ENCODE data around the gene ALDH4A1. TPM values are rescaled to one million over a fixed set of nuclear protein-coding genes. Genes with fewer than 3 reads are reported as not detected.
"Not testable (repeated sequence)": the region's sequence is repeated elsewhere in the genome, so short reads cannot be mapped to it uniquely, and the experiment has no call there.

The ALDH4A1 gene
- total RNA-seq, 1 donor from 2014 or later: 11.7 TPM

- H3K4me1 ChIP-seq: no peaks in the 10 kb centered on the region
- ATAC-seq: no peak
- TF ChIP-seq CTCF (IDR thresholded peaks at IDR 0.05): no peak
- no peak overlapping the region for H3K27ac ChIP-seq
- no peaks in the 10 kb centered on the region for H3K27me3 ChIP-seq (ENCODE audit: low read depth)
- no peaks in the 10 kb centered on the region for H3K9me3 ChIP-seq
- H3K4me3 ChIP-seq: no peak overlapping the region
- no peak for DNase-seq
- H3K36me3 ChIP-seq: peaks cover 4% of the 10 kb centered on the region
- intact Hi-C loops (cut with DNase I): no loop called here
Observed at GRCh38 chr1:18893120-18893519, 9.2 kb downstream of the ALDH4A1 start.

DNA sequence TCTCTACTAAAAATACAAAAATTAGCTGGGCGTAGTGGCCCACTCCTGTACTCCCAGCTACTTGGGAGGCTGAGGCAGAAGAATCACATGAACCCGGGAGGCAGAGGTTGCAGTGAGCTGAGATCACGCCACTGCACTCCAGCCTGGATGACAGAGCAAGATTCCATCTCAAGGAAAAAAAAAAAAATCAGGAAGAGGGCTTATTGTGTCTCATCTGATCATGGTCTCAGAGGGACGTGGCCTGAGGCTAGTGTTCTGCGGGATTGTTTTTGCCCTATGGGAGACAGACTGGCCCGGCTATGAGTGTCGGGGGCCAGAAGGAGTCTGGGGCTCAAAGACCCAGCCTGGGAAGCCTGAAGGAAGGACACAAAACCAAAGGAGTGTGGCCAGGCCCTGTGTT, 10.5 kb downstream of the ALDH4A1 start:
- H3K9me3 ChIP-seq; H3K4me3 ChIP-seq; ATAC-seq; H3K36me3 ChIP-seq; H3K4me1 ChIP-seq; H3K27ac ChIP-seq; H3K27me3 ChIP-seq (ENCODE audit: low read depth); intact Hi-C loops (cut with DNase I); DNase-seq: not testable (repeated sequence)

- Histone ChIP-seq H3K36me3 (no peaks in the 10 kb centered on the region), H3K4me1 (no peaks in the 10 kb centered on the region)
- no peak for ATAC-seq
Observed at GRCh38 chr1:18891426-18891780, 11.0 kb downstream of the ALDH4A1 start.

DNA sequence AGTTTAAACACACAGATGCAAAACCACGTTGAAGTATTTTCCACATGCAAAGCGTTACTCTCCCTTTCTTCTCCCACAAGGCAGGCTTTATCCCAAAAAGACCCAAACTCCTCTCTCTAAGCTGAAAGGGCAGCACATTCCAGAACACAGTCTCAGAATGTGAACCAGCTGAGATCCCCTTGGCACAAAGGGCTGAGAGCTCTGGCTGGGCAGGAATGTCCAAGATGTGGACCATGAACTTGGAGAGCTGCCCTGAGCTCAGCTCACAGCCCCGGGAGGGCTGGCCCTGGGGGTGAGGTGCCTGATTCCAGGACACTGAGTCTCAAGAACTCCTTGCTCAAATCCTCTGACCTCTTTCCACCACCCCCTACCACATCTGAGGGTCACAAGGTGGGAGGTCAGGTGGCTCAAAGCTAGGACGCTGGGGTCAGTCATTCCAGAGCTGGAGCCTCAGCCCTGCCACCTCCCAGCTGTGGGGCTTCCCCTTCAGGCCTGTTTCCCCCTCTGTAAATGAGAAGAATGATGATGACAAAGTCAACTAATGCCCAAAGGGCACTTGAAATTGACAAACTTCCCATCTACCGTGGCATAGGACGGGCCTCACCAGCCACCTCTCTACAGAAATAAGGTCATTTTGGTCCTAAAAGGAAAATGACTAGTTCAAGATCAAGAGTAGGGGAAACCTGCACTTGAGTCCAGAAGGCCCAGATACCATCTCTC, 11.5 kb downstream of the ALDH4A1 start:
- ATAC-seq: no peak
- Histone ChIP-seq H3K4me3 (no peak overlapping the region), H3K36me3 (no peaks in the 10 kb centered on the region), H3K4me1 (no peaks in the 10 kb centered on the region), H3K27me3 (ENCODE audit: low read depth) (no peaks in the 10 kb centered on the region), H3K27ac (no peak overlapping the region), H3K9me3 (no peaks in the 10 kb centered on the region)
- intact Hi-C loops (cut with DNase I): no loop called here
- no peak for TF ChIP-seq CTCF (IDR thresholded peaks at IDR 0.05)
- no peak for DNase-seq

More at GRCh38 chr1:18891426-18891780, 11.0 kb downstream of the ALDH4A1 start:
- no peaks in the 10 kb centered on the region for H3K27me3 ChIP-seq (ENCODE audit: low read depth)
- no peak for TF ChIP-seq CTCF (IDR thresholded peaks at IDR 0.05)
- H3K4me3 ChIP-seq: no peak overlapping the region
- no peak for DNase-seq
- intact Hi-C loops (cut with DNase I): no loop called here
- H3K27ac ChIP-seq: no peak overlapping the region
- no peaks in the 10 kb centered on the region for H3K9me3 ChIP-seq

DNA sequence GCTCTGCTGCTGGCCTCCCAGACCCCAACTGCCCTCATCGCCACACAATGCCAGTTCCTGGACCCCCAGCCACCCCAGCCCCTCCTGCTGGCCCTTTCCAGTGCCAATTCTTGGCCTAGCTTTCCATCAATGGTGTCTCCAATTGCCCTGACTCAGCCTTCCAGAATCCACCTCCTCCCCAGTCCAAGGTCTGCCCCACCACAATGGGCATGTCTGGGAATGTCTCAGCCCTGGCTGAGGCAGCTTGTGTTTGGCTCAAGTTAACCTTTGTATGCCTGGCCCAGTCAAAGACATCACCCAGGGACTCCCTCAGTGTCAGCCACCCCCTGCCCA, 16.4 kb downstream of the ALDH4A1 start:
- H3K9me3 ChIP-seq: no peaks in the 10 kb centered on the region
- ATAC-seq: no peak
- peaks cover 10% of the 10 kb centered on the region for H3K36me3 ChIP-seq
- H3K4me3 ChIP-seq: no peak overlapping the region
- intact Hi-C loops (cut with DNase I): no loop called here
- H3K4me1 ChIP-seq: no peaks in the 10 kb centered on the region
- no peak overlapping the region for H3K27ac ChIP-seq
- no peak for DNase-seq
- H3K27me3 ChIP-seq (ENCODE audit: low read depth): no peaks in the 10 kb centered on the region
- TF ChIP-seq CTCF (IDR thresholded peaks at IDR 0.05): no peak

GRCh38 chr1:18885311-18886002, 16.9 kb downstream of the ALDH4A1 start:
- ATAC-seq: no peak

More at GRCh38 chr1:18885311-18886002, 16.9 kb downstream of the ALDH4A1 start:
- H3K27ac ChIP-seq: no peak overlapping the region
- H3K4me3 ChIP-seq: no peak overlapping the region
- TF ChIP-seq CTCF (IDR thresholded peaks at IDR 0.05): no peak
- H3K4me1 ChIP-seq: no peaks in the 10 kb centered on the region
- intact Hi-C loops (cut with DNase I): no loop called here
- H3K9me3 ChIP-seq: no peaks in the 10 kb centered on the region
- DNase-seq: no peak
- H3K27me3 ChIP-seq (ENCODE audit: low read depth): no peaks in the 10 kb centered on the region
- peaks cover 10% of the 10 kb centered on the region for H3K36me3 ChIP-seq
